GM21529 (cell line): ENCODE results near the gene ZC3H13.
"Not testable (repeated sequence)": the region's sequence is repeated elsewhere in the genome, so short reads cannot be mapped to it uniquely, and the experiment has no call there.

Source experiments
- ATAC-seq: cut with Tn5 transposase; IDR thresholded peaks from one replicate; pipeline ENCODE4 v1.9.1; 2021; ENCODE audit not compliant: unreplicated experiment

Gene ZC3H13

GRCh38 chr13:46010148-46010547 lies 42.4 kb downstream of the ZC3H13 start:
- no peak for ATAC-seq

DNA sequence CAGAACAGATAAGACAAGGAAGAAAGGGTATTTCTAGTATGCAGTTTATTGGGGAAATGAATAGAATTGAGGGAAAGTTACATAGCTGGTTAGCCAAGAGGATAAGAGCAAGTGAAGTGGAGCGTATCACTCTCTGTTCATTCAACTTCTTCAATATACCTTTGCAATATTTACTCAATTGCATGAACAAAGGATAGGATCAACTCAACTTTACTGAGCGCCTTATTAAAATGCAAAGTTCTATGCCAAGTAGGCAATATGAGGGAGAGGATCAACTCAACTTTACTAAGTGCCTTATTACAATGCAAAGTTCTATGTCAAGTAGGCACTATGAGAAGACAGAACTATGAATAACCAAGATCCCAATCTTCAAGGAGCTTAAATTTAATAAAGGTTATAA lies 43.9 kb downstream of the ZC3H13 start:
- no peak for ATAC-seq

DNA sequence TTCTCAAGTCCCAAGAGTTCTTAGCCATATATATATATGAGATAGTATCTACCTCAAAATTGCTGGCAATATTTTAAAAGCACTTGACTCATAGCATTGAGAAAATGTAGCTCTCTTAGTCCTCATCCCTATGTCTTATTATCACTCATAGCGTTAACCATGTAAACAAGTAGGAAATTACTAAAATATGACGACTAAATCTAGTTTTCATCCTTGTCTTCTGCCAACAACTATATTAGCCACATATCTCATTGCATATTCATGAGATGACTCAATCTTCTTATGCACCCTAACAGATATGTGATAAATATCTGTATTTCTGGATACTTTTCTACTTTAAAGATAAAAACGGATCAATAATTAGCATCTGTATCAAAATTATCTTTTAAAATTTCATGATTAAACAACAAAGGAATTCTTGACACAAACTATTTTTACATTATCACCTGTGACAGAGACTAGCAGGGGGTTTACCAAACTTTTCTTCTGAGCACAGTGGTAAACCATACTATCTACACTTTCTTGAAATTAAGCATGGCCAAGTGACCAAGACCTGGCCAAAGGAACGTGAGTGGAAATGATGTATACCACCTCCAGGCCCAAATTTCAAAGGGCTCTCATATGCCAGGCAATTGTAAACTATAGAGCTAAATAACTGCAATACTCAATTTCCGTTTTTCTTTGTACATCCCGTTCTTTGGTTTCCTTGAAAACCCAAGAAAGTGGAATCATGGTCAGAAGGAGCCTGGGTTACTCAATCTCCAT lies 45.7 kb downstream of the ZC3H13 start:
- ATAC-seq = no peak

DNA sequence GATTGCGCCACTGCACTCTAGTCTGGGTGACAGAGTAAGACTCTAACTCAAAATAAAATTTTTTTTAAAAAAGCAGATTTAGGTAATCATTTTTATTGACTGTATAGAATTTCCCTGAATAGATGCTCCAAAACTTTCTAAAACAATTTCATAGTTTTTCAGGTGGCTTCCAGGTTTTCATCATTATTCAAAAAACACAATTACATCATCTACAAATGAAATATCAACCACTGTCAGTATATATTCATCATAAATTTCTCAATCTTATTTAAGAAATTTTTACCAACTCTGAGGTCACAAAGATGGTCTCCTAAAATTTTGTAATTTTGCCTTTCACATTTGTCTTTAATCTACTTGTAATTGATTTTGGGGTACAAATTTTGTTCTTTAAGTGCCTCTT lies 48.1 kb downstream of the ZC3H13 start:
- no peak for ATAC-seq

- no peak for ATAC-seq
Observed at GRCh38 chr13:45996631-45997030, 55.9 kb downstream of the ZC3H13 start.

- no peak for ATAC-seq
Observed at GRCh38 chr13:45995245-45995644, 57.3 kb downstream of the ZC3H13 start.

DNA sequence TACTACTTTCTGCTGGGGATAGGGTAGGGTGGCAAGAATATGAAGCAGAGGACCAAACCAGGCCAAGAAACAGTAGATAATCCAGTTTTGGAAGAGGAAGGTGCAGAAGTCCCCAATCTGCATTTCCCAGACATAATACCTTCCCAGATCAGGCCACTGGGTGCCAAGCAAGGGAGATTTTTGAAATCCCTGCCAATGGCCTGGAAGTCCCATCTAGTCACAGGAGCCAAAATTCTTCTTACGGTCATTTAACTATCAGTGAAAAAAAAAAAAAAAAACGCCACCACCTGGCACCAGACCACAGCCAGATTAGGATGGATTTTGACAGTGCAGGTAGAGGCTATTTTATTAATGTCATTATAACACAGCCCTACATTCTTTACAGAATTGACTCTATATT lies 57.8 kb downstream of the ZC3H13 start:
- ATAC-seq = no peak

- ATAC-seq = no peak
Observed at GRCh38 chr13:45989607-45990006, 62.9 kb downstream of the ZC3H13 start.

DNA sequence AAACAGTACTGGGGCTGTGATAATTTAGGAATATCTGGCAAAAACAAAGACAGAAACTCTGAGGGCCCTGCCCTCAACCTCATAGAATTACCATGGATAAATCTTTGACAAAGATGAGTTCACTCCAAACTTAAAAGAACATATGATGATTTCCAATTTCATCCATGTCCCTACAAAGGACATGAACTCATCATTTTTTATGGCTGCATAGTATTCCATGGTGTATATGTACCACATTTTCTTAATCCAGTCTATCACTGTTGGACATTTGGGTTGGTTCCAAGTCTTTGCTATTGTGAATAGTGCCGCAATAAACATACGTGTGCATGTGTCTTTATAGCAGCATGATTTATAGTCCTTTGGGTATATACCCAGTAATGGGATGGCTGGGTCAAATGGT lies 71.4 kb downstream of the ZC3H13 start:
- not testable (repeated sequence) for ATAC-seq

- ATAC-seq = no peak
Observed at GRCh38 chr13:45975337-45975736, 77.2 kb downstream of the ZC3H13 start.

DNA sequence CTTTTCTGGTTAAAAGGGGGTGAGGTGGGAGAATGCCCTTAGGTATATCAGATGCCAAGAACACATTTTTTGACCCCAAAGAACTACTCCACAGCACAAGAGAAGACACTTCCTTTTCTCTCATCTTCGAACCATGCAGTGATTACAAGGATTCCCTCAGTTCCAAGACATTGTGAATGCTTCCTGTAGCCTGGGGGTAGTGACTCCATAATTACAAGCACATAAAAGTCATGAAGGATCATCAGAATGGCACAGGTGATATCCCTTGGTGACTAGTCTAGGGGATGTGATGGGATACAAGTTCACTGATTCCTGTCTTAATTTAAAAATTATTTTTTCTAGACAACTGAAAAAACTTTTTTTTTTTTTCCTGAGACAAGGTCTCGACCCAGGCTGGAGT lies 78.0 kb downstream of the ZC3H13 start:
- no peak for ATAC-seq

- no peak for ATAC-seq
Observed at GRCh38 chr13:45967589-45967988, 85.0 kb downstream of the ZC3H13 start.

DNA sequence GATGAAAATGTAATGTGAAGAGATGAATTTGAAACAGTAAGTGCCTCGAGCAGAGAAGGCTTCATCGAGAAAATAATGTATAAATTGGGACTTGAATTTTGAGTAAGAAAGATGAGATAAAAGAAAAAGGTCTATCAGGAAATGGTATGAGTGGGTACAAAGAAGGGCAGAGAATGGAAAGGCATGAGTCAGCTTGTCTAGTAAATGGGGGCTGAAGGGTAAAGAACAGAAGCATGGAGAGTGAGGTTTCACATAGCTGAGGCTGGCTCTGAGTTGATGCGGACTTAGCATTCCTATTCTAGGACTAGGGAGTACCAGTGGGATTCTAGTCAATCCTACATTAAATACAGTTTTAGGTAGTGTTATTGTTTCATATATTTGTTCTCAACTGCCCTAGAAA lies 85.8 kb downstream of the ZC3H13 start:
- ATAC-seq = no peak

DNA sequence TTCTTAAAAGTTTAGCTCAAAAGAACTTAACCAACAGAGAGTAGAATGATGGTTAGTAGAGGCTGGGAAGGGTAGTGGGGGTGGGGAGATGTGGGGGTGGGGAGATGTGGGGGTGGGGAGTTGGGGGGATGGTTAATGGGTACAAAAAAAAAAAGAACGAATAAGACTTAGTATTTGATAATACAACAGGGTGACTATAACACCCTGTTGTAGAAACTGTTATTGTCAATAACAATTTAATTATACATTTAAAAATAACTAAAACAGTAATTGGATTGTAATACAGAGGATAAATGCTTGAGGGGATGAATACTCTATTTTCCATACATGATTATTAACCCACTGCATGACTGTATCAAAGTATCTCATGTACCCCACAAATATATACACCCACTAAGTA lies 91.1 kb downstream of the ZC3H13 start:
- no peak for ATAC-seq

GRCh38 chr13:45954836-45955800 lies 97.4 kb downstream of the ZC3H13 start:
- ATAC-seq = no peak

DNA sequence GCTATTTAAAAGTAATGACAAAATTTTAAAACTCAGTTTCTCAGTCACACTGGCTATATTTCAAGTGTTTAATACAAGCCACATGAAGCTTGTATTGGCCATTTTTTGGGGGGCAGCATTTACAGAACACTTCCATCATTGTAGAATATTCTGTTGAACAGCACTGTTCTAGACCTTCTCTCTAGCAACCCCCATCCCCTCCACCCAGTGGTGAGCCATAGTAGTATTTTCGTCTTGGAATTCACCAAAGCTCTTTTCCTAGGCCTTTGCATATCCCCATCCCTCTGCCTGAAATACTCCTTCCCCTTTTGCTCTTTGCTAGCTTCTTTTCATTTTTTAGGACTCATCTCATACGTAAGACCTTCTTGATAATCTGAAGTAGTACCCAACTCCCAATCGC lies 99.5 kb downstream of the ZC3H13 start:
- no peak for ATAC-seq

DNA sequence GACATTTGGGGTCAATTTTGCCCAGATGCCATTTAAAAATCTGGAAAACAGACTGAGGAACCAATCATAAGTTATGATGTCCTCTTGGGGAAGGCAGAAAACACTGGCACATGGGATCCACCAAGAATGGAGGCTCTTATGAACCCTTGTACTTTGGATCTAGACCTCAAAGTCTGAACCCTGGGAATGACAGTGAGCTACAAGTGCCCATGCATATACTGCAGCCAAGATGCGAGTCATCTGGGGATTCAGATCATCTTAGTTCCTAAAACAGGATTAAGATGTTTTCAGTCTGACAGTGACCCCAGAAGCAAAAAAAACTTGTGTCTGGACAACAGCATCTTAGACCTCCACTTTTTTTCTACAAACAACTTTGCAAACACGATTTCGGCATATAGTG lies 100.8 kb downstream of the ZC3H13 start:
- no peak for ATAC-seq

DNA sequence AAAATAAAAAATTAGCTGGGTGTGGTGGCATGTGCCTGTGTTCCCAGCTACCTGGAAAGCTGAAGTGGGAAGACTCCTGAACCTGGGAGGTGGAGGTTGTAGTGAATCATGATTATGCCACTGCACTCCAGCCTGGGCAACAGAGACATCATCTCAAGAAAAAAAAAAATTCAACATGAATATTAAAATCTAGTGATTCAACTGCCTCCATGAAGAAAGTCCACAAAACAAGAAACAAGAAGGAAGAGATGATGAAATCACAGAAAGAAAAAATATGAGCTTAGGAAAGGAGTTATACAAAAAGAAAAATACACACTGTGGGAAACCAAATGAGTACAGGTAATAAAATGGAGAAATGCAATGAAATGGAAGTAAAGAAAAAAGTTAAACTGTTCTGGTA lies 101.4 kb downstream of the ZC3H13 start:
- no peak for ATAC-seq

GRCh38 chr13:45950386-45951000 lies 102.1 kb downstream of the ZC3H13 start:
- ATAC-seq = no peak

DNA sequence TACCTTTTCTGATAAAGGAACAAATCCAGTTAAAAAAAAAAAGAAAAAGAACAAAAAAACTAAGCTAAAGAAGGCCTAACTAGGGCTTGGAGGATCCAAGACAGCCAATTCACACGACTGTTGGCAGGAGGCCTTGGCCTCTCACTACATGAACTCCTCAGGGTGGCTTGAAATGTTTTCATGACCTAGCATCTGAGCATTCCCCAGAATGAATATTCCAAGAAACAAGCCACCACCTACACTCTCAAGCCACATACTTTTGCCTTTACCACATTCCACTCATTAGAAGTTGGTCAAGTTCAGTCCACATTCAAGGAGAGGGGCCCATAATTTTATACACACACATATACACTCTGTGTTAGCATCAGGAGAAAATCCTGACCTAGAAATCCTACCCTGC lies 103.4 kb downstream of the ZC3H13 start:
- no peak for ATAC-seq

GRCh38 chr13:45943965-45944364 lies 108.6 kb downstream of the ZC3H13 start:
- no peak for ATAC-seq

DNA sequence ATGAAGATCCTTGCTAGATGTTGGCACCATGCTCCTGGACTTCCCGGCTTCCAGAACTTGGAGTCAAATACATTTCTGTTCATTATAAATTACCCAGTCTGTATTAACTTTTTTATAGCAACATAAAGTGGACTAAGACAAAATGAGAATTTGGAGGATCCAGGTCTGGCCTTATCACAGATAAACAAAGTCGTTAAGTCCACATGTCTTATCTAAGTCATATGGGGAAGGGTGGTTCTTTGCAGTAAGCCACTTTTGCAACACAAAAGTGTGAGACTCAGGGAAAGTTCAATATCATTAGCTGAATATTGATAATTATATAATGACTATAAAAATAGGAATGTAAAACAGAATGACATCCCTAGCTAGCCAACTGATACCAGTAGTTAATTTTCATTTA lies 109.4 kb downstream of the ZC3H13 start:
- no peak for ATAC-seq
